K562 (cell line): Measurements from ENCODE around the gene SPIRE1.

ENCODE experiments used
- COPS2 ChIP-seq: fragments of 450-650 bp; conservative IDR thresholded peaks from 2 replicates; pipeline ENCODE4 v1.6.1; 2016; ENCODE audit warnings: mild to moderate bottlenecking, moderate library complexity
- TEAD4 ChIP-seq, 2 experiments: sonication (generic) in 1 of 2; formaldehyde crosslinking in 1 of 2; IDR thresholded peaks; 2 replicates each; pipeline versions ENCODE4 v1.6.1 to v1.8.0; 2012 to 2022; ENCODE audit warnings: borderline replicate concordance in 1 of 2, inconsistent platforms in 1 of 2, low read length in 1 of 2, mild to moderate bottlenecking in 1 of 2, missing genetic modification reagents in 1 of 2

DNA sequence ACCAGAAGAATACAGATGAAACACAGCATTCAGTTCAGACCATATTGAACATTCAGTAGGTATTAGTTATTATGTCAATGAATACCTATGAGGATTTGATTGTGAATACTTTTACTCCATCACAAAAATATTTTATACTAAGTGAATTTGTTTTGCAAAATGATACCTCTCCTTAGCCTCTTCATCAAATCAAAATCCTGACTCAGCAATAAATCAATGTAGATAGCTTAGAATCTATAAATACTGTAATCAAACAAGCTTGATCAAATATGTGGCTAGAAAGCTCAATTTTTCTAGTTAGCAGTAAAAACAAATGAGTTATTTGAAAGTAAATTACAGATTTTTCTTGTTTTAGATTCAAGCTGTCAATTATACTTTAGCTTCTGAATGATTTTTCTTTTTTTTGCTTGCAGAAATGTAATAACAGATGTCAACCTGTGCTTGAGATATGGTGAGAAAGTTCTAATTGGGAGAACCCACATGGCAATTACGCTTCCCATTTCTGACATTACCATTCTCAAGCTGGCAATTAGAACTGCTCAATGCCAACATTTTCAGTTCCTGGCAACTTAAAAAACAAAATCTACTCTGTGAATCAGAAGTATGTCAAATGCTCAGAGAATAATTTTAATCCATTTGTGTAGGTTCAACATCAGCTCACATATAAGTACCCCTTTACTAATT lies 140.6 kb downstream of the SPIRE1 start:
- TF ChIP-seq TEAD4 (IDR thresholded peaks at IDR 0.05; ENCODE audit: low read length) (no peak), TEAD4 (CRISPR knock-in tag; IDR thresholded peaks at IDR 0.05; ENCODE audit: borderline replicate concordance) (no peak), COPS2 (no peak)
